CD4-positive, alpha-beta T cell treated with Interleukin-6 at 100 ng/mL for 8 hours (primary cell): ENCODE data around the gene RPL28.
"Not testable (repeated sequence)": the region's sequence is repeated elsewhere in the genome, so short reads cannot be mapped to it uniquely, and the experiment has no call there.

Experiments used
- DNase-seq: peaks from one replicate; pipeline ENCODE4 v3.0.0-alpha.2; 2020; ENCODE audit warnings: mixed read lengths, low spot score

The RPL28 gene

GRCh38 chr19:55392820-55393761 lies 7.4 kb downstream of the RPL28 start:
- no peak for DNase-seq

GRCh38 chr19:55398200-55398925 lies 12.6 kb downstream of the RPL28 start:
- no peak for DNase-seq

DNA sequence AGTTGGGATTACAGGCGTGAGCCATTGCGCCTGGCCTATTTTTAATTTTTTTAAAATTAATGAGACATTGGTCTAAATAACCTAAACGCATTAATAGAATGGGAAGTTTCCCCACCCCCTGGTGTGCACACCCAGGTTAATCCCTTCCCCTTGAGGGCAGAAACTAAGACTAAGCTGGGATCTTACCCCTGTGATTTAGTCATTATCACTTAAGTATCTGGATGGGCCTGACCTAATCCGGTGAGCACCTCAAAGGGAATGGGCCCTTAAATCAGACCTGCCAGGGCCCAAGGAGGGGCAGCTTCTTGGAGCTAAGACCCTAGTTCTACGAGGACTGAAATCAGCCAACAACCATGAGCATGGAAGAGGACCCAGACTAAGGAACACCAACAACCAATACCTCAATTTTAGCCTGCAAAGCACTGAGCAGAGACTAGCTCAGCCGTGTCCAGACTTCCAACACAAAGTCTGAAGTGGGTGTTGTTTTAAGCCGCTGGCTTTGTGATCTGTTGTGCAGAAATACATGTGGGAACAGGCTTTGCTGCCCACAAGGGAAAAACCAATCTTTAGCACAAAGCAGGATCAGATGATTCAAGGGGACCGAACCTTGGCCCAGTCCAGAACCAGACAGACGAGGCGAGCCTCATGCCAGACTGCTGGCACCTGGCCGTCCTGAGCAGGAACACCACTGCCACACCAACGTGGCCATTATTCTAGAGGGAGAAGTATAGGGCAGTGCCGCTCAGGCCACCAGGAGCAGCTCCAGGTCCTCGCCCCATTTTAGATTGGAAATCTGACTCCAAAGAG lies 14.8 kb downstream of the RPL28 start:
- DNase-seq: no peak

DNA sequence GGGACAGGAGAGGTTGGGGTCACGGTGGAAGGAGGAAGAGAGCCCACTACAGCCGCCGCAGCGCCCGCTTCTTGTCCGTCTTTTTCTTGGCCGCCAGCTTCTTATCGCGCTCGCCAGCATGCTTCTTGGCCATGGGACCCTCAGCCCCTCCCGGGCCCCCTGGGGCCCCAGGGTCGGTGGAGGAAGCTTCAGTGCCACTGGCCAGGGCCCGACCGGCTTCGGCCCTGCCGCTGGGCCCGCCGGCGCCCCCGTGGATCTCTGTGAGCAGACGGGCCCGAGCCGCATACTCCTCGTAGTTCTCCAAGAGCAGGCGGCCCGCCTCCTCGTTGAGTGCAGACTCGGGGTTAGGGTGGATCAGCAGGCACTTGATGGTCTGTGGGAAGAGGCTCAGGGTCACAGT lies 15.7 kb downstream of the RPL28 start:
- DNase-seq: not testable (repeated sequence)

DNA sequence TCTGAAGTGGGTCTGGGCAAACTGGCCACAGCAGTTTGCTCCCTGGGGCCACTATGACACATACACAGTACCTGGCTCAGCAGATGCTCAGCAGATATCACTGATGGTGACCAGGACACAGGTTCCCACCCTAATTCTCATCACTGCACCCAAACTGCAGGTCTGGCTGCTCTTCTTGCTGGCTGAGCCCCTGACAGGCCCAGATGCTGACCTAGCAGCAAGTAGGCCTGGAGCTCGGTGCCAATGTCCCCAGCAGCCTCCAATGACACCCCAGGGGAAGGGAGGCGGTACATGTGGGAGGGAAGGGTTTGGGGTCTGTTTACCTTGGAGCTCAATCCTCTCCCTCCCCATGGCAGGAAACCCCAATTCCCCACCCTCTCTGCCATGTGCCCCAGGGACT lies 16.8 kb downstream of the RPL28 start:
- DNase-seq: no peak

DNA sequence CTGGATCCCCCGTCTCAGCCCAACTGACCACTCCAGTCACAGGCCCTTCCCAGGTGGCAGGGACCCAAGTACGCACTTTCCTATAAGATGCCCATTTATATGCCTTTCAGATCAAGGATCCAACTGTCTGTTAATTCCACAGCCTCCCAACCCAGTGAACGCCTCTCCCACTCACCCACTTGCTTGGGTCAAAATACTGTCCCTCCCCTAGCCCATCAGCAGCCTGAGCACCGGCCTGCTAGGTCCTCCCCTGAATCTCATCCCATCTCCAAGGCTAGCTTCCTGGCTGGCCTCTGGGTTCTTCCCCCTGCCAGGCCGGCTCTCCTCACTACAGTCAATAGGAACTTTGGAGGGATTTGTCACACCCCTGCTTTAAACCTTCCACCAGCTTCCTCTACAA lies 19.9 kb downstream of the RPL28 start:
- DNase-seq: no peak

- no peak for DNase-seq
Observed at GRCh38 chr19:55406091-55406825, 20.5 kb downstream of the RPL28 start.

GRCh38 chr19:55406826-55407549 lies 21.3 kb downstream of the RPL28 start:
- peak; percentile 12 for DNase-seq

DNA sequence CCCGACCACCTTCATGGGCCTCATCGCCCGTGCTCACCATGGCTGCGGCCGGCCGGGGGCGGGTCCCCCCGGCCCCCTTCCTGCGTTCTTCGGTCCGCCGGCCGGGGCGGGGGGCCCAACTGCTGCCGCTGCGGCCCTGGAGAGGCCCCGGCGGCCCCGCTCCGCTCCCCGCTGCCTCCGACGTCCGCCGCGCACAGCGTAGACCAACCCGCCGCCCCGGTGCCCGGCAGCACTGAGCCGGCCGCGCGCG lies 21.7 kb downstream of the RPL28 start, which contains the start of gene UBE2S:
Gene UBE2S (minus strand): TSS at position 239 of the 250 bp plus-strand sequence. CDS start 199 bp downstream, at position 40.
- DNase-seq: not testable (repeated sequence)

DNA sequence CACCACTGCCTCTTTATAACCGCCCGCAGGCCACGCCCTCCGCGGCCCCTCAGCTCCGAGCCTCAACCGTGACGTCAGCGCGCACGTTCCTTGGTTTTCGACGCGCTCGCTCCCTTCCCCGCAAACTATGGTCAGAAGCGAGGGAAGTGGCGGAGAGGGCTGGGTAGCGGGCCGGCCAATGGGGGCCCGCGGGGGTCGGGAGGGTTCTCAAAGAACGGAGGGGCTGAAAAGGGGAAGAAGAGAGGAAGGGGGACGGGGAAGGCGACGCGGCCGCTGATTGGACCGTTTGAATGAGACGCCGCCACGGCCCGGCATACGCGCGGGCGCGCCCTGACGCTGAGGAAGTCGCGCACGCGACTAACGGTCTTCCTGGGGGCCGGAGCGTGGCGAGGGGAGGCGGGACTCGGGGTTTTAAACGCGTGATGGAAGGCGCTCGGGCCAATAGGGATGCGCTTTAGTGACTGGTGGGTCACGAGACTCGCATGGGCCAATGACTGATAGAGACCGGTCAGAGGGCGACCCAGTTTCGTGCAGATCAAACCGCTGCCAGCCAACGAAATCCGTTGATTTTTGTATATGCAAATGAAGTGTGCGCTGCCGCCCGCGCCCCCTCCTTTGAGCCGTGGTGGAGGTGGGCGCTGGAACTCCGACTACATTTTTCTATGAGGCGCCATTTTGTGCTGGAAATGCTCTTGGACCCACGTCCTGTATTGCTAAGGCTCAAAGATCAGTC lies 22.2 kb downstream of the RPL28 start:
- peak; percentile 98 for DNase-seq

GRCh38 chr19:55408533-55408872 lies 22.8 kb downstream of the RPL28 start:
- DNase-seq: no peak

DNA sequence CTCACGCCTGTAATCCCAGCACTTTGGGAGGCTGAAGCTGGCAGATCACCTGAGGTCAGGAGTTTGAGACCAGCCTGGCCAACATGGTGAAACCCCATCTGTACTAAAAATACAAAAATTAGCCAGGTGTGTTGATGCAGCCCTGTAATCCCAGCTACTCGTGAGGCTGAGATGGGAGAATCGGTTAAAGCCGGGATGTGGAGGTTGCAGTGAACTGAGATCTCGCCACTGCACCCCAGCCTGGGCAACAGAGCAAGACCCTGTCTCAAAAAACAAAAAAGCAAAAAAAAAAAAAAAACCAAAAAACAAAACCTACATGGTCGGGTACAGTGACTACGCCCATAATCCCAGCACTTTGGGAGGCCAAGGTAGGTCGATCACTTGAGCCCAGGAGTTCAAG lies 23.4 kb downstream of the RPL28 start:
- not testable (repeated sequence) for DNase-seq

DNA sequence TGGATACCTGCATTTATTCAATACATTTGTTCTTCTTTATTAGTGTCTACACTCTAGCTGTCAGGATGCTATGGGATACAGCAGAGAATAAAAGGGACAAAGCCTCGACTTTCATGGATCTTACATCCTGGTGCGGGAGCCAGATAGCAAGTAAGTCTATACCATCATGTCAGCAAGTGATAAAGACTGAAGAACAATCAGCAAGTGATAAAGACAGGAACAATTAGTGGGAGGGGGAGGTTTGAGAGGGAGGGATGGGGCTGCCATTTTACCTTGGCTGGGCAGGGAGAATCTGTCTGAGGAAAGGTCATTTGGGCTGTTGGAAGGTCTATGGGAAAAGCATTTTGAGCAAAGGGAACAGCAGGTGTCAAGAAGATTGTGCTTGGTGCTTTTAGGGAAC lies 24.4 kb downstream of the RPL28 start:
- no peak for DNase-seq

- peak; percentile 60 for DNase-seq
Observed at GRCh38 chr19:55418185-55418584, 32.5 kb downstream of the RPL28 start.

- DNase-seq: no peak
Observed at GRCh38 chr19:55419103-55419502, 33.4 kb downstream of the RPL28 start.

DNA sequence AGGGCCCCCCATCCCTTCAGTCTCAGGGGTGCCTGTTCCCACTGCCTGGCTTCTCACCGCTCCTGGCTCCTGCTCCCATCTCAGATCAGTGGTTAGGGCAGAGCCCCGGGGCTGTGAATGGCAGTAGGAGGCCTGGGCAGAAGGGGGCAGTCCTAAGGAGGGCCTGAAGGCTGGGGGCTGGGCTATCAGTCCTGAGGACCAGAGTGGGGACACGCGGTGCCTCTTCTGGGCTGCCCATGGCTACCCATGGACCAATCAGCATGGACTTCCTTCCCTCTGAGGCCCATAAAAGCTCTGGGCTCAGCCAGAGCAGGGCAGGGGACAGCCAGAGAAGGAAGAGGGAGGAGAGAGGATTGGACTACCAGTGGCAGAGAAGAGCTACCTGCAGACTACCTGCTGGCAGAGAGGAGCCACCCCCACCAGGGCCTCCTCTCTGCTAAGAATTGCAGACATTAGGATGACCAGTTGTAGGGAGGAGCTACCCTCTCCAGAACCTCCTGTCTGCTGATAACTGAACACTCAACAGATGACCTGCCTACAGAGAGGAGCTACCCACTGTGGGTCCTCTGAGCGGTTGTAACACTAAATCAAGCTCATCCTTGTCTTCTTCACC lies 34.0 kb downstream of the RPL28 start:
- no peak for DNase-seq

GRCh38 chr19:55421281-55421680 lies 35.5 kb downstream of the RPL28 start:
- DNase-seq: peak; percentile 60

GRCh38 chr19:55423225-55424005 lies 37.7 kb downstream of the RPL28 start:
- DNase-seq: no peak

GRCh38 chr19:55424518-55424917 lies 38.8 kb downstream of the RPL28 start:
- no peak for DNase-seq
